HG03196 (cell line): ENCODE results near the gene NFIX.
A peak's percentile ranks its signal among the peaks of the same experiment; 100 is the strongest.
"Not testable (repeated sequence)": the region's sequence is repeated elsewhere in the genome, so short reads cannot be mapped to it uniquely, and the experiment has no call there.

Experiments used
- ATAC-seq: cut with Tn5 transposase; IDR thresholded peaks from one replicate; pipeline ENCODE4 v1.9.1; 2021; ENCODE audit not compliant: unreplicated experiment

Gene NFIX

DNA sequence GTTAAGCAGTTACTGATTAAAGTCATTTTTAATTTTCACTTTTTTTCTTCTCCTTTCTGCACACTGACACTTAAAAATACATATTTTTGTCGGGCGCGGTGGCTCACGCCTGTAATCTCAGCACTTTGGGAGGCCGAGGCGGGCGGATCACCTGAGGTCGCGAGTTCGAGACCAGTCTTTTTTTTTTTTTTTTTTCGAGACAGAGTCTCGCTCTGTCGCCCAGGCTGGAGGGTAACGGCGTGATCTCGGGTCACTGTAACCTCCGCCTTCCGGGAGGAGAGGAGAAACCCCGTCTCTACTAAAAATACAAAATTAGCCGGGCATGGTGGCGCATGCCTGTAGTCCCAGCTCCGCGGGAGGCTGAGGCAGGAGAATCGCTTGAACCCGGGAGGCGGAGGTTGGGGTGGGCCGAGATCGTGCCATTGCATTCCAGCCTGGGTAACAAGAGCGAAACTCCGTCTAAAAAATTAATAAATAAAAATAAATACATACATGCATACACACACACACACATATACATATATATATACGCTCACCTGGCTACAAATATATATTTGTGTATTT, 37.8 kb upstream of the NFIX start:
- ATAC-seq: not testable (repeated sequence)

DNA sequence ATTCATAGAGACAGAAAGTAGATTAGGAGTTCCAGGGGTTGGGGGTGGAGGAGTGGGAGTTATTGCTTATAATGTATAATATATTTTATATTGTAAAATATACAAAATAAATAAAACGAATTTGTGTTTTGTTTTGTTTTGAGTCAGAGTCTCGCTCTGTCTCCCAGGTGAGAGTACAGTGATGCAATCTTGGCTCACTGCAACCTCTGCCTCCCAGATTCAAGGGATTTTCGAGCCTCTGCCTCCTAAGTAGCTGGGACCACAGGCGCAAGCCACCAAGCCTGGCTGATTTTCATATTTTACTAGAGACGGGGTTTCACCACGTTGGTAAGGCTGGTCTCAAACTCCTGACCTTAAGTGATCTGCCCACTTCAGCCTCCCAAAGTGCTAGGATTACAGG, 35.8 kb upstream of the NFIX start:
- ATAC-seq: no peak

DNA sequence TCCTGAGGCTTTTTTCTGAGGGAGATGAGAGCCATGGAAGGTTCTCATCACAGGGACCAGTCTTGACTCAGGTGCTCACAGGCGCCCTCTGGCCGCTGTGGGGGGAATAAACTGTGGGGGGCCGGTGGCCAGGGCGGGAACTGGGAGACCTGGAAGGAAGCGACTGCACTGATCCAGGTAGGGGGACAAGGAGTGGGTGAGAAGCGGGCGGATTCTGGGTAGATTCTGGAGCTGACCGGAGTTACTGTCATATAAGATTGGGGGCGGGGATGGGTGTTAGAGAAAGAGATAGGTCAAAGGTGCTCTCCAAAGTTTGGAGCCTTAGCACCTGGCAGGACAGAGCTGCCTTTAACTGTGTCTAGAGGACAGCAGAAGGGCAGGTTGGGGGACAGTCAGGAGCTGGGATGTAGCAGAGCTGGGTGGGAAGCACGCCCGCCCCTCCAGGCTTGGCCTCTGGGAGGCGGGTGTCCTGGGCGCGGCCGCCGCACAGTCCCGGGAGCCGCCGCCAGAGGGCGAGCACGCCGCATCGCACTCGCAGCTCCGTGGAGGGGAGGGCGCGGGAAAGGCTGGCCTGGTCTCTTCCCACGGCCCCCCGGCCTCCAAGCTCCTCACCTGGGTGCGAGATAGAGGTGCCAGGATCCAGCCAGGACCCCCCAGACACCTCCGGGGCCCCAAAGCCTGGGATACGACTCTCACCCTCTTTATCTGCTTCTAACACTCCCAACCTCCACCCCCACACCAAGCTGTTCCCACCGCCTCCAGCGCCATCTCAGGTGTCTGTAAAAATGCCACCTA, 30.1 kb upstream of the NFIX start:
- peak; percentile 78 for ATAC-seq

DNA sequence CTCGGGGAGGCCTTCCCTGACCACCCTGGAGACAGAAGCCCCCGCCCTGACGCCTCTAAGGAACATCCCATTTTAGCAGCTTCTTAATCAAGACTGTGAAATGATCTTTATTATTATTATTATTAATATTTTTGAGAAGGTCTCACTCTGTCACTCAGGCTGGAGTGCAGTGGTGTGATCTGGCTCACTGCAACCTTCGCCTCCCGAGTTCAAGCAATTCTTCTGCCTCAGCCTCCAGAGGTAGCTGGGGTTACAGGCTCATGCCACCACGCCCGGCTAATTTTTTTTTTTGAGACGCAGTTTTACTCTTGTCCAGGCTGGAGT, 29.5 kb upstream of the NFIX start:
- ATAC-seq: no peak

DNA sequence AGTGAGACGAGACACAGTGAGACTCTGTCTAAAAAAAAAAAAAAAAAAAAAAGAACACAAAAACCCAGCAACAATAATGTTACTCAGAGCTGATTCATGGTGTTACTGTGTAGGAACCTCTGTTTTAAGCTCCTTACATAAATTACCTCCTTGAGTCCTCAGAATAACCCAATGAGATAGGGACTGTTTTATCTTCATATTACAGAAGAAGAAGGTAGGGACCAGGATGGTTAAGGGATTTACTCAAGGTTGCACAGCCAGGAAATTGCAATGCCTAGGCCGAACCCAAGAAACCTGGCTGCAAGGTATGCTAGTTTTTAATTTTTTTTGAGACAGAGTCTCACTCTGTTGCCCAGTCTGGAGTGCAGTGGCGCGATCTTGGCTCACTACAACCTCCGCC, 27.4 kb upstream of the NFIX start:
- ATAC-seq: no peak

DNA sequence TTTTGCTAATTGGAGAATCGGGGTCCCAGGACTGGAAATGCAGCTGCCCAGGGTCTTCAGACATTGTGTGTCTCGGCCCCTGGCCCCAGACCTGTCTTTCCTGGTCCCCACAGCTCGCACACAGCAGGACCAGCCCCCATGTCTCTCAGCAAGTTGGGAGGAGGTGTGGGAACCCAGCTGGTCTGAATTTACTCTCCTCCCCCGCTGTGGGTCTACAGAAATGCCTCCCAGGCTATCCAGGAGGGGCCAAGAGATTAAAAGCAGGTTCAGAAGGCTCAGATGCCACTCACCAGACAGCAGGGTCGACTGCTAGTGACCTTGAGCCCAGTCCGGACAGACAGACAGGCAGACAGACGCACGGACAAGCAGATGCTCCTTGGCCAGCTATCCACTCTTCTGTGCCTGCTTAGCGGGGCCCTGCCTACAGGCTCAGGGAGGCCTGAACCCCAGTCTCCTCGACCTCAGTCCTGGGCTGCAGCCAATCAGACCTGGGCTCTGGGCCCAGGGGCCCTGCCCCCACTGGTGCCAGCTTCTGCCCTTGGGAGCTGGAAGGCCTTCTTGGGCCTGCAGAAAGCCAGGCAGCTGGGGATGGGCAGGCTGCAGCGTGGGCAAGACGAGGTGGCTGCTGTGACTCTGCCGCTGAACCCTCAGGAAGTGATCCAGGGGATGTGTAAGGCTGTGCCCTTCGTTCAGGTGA, 25.8 kb upstream of the NFIX start, which contains the start of gene DAND5:
Gene DAND5 (plus strand): TSS at position 285 of the 697 bp plus-strand sequence. CDS start 85 bp downstream, at position 370.
- ATAC-seq: no peak

DNA sequence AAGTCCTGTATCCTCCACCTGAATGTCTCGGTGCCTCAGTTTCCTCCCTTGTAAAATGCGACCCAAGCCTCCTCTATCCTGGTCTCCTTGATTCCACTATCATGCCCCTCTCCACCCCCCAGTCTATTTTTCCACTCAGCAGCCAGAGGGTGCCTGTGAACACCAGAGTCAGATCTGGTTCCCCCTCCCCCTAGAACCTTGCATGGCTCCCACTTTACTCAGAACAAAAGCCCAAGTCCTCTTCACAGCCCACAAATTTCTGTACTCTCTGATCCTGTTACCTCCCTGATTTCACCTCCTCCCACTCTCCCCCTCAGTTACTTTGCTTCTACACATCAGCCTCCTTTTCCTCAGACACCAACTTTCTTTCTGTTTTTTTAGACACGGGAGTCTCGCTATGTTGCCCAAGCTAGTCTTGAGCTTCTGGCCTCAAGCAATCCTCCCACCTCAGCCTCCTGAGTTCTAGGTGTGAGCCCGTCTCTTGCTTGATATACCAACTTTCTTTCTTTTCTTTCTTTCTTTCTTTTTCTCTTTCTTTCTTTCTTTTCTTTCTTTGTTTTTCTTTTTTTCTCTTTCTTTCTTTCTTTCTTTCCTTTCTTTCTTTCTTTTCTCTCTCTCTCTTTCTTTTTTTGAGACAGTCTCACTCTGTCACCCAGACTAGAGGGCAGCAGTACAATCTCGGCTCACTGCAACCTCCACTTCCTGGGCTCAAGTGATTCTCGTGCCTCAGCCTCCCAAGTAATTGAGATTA, 25.0 kb upstream of the NFIX start:
- no peak for ATAC-seq

DNA sequence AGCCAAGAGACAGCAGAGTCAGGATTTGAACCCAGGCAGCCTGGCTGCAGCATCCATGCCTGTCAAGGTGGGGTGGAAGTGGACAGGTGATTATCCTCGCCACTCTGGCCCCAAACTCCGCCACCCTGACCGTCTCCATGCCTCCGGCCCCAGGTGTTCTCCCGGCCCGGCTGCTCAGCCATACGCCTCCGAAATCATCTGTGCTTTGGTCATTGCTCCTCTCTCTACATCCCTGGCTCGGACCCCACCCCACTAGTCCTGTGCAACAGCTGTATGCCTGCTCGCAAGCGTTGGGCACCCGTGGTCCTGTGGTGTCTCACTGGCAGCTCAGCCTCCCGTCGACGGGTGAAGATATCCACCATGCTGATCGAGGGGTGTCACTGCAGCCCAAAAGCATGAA, 22.0 kb upstream of the NFIX start:
- no peak for ATAC-seq

DNA sequence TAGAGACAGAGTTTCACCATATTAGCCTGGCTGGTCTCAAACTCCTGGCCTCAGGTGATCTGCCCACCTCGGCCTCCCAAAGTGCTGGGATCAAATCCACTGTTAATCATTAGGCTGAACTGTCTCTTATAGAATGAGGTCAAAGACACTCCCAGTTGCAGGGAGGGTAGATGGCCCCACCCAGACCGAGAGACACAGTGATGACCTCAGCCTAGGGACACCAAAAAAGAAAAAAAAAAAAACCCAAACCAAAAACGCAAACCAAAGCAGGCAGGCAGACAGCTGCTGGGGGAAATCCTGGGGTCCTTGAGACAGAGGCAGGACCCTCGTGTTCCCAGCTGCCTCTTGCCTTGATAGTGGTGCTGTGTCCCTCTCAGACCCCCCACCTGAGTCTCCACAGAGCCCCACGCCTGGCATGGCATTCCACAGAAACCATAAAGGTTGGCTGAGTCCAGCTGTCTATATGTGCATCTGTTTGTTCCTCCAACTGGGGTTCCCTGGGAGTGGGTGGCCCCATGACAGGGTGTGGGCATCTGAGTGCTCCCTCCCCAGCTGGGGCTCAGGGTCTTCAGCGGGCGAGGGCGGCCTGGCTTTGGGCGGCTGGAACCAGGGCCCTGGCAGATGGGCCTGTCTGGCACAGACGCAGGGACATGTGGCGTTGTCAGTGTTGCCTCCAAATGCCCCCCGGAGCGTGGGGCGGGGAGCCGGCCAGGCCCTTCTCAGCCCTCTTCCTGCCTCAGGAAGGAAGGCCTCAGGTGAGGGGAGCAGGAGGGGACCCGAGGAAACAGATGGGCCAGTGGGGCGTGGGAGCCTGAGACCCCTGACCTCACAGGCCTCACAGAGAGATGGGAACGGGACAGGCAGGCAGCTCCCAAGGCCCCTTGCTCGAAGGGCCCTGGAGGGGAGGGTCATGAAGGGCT, 20.7 kb upstream of the NFIX start:
- no peak for ATAC-seq

DNA sequence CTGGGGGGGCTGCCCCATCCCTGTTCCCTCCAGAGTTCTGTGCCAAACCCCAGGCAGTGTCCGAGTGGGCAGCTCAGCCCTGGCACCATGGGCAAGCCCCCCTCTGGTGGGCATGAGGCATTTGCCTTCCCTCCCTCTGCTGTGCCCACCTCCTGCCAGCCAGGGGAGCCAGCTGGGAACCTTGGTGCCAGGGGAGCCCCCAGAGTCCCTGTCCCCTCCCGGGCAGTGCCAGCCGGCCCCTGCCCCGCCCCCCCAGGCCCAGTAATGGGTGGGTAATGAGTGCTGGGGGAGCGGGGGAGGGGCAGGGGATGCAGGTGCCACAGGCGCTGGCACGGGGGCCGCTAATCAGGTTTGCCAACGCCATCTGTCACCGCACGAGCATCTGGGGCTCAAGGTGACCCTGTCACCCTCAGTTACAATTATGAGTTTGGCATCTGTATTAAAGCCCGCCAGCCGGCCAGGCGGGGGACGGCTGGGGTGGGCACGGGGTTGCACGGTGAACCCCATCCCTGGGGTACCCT, 20.0 kb upstream of the NFIX start:
- ATAC-seq: no peak

DNA sequence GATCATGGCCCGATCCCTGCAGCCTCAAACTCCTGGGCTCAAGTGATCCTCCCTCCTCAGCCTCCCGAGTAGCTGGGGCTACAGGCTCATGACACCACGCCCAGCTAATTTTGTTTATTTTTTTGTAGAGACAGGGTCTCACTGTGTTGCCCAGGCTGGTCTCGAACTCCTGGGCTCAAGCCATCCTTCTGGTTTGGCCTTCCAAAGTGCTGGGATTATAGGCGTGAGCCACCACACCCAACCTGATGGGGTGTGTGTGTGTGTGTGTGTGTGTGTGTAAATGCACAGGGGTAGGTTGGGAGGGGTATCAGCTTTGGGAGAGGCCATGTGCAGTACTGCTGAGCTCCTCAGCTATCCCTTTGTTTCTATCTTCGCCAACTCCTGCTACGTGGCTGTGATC, 19.2 kb upstream of the NFIX start:
- not testable (repeated sequence) for ATAC-seq

DNA sequence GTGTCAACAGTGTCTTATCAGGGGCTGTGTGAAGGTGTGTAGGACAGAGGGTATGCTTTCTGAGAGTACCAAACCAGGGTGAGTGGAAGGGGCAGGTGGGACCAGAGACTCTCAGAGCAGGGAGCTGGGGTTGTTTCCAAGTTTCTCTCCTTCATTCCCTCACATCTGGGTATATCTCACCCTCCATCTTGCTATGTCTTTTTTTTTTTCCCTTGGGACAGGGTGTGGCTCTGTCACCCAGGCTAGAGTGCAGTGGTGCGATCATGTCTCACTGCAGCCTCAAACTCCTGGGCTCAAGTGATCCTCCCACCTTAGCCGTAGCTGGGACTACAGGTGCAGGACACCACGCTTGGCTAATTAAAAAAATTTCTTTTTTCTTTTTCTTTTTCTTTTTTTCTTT, 15.3 kb upstream of the NFIX start:
- ATAC-seq: no peak

DNA sequence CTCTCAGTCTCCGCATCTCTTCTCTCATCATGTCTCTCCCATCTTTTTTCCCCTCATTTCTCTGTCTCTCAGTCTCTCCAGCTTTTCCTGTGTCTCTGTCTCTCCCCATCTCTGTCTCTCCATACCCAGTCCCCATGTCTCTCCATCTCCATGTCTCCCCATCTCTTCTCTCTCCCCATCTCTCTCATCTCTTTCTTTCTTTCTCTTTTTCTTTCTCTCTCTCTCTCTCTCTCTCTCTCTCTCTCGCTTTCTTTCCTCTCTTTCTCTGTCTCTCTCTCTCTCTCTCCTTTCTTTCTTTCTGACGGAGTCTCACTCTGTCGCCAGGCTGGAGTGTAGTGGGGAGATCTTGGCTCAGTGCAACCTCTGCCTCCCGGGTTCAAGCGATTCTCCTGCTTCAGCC, 12.6 kb upstream of the NFIX start:
- no peak for ATAC-seq

DNA sequence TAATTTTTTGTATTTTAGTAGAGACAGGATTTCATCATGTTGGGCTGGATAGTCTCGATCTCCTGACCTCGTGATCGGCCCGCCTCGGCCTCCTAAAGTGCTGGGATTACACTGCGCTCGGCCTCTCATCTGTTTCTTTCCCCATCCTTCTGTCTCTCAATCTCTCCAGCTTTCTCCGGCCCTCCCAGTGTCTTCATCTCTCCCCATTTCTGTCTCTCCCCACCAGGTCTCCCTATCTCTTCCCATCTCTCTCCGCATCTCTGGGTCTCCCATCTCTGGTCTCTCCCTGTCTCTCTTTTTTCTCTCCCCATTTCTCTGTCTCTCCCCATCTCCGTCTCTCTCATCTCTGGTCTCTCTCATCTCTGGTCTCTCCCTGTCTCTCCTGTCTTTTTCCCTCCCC, 12.2 kb upstream of the NFIX start:
- no peak for ATAC-seq

DNA sequence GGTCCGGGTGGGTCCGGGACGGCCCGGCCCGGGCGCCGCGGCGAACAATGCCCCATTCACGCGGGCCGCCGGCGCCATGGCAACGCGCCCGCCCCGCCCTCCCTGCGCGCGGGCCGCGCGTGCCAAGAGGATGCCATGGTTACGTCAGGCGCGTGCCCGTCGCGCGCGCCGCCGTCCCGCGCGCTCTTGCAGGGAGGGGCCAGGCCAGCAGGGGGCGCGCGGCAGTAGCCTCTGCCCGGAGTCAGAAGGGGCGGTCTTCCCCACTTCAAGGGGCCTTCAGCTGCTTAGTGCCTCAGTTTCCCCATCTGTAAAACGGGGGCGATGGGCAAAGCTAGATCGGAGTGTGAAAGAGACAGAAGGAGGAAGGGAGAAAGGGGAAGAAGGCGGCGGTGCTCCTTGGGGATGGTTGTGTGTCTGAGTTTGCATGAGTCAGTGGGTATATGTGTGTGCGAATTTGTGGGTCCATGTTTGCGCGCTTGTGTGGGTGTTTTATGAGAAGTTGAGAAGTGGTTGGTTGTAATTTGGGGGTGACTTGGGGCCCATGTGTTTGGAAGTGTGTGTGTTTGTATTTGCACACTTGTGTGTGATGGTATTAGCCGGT, 11.6 kb upstream of the NFIX start:
- no peak for ATAC-seq

DNA sequence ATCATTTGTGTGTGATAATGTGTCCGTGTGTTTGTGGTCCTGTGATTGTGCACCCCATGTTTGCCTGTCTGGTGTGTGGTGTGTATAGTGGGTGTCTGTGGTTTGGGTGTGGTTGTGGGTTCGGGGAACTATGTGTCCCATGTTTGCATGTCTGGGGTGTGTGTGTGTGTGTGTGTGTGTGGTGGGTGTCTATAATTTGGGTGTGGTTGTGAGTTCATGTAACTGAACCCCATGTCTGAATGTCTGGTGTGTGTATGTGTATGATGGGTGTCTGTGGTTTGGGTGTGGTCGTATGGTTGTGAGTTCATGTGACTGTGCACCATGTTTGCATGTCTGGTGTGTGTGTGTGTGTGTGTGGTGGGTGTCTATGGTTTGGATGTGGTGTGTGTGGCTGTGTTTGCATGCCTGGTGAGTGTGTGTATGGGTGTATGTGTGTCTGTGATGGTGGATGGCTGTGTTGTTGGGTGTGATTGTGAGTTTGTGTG, 11.1 kb upstream of the NFIX start:
- ATAC-seq: no peak

DNA sequence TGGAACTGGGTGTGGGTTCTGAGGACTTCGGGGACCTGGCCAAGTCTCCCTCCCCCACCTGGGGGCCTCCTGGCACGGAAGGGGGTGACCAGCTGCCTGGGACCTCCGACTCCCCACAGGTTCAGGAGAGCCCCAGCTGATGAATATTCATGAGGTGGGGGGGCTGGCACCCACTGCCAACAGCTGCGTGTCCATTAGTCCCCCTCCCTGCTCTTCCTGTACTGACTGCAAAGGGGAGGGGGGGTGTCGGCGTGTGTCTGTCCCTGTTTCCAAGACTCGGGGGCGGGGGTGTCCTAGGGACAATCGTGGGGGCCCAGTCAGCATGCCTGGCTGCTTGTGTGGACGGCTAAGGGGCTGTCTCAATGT, 10.6 kb upstream of the NFIX start:
- no peak for ATAC-seq

DNA sequence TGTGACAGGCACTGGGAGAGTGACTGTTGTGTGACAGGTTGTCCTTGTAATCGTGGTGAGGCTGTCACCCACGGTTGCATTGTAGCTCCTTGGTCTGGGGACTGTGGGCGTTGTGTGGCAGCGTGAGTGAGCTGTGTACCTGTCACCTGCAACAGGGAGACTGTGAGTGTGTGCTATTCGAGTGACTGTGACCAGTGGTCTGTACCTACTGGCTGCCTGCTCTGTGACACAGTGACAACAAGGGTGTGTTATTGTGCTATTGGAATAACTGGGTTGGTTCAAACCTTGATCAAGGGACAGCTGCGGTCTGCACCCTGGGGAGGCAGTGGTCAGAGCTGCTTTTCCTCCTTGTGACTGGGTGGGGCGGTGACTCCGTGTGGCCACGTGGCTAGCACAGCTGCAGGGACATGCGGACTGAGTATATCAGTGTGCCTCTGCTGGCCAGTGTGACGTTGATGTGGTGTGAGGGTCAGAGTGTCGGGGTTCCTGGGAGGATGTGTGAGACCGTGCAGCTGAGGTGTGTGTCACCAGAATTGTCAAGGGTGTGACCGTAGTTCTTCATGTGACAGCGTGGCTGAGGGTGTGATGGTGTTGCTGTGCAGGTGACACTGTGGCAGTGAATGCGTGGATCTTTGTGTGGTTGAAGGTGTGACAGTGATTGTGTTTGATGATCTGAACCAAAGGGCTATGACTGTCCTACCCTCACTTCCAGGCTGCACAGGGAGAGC, 10.1 kb upstream of the NFIX start:
- no peak for ATAC-seq

DNA sequence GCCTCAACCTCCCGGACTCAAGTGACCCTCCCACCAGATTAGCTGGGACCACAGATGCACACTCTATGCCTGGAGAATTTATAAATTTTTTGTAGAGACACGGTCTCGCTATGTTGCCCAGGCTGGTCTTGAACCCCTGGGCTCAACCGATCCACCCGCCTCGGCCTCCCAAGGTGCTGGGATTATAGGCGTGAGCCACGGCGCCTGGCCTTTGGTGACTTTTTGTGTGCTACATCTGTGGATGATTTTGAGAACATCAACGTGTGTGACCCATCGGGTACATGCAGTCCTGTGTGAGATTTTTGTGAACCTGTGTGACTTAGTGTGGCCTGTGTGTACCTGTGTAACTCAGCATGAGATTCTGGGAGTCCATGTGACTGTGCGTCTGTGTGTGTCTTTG, 8.5 kb upstream of the NFIX start:
- no peak for ATAC-seq
